ENCODE data around the gene SMIM36.
"Not testable (repeated sequence)": the region's sequence is repeated elsewhere in the genome, so short reads cannot be mapped to it uniquely, and the experiment has no call there.

Gene SMIM36

DNA sequence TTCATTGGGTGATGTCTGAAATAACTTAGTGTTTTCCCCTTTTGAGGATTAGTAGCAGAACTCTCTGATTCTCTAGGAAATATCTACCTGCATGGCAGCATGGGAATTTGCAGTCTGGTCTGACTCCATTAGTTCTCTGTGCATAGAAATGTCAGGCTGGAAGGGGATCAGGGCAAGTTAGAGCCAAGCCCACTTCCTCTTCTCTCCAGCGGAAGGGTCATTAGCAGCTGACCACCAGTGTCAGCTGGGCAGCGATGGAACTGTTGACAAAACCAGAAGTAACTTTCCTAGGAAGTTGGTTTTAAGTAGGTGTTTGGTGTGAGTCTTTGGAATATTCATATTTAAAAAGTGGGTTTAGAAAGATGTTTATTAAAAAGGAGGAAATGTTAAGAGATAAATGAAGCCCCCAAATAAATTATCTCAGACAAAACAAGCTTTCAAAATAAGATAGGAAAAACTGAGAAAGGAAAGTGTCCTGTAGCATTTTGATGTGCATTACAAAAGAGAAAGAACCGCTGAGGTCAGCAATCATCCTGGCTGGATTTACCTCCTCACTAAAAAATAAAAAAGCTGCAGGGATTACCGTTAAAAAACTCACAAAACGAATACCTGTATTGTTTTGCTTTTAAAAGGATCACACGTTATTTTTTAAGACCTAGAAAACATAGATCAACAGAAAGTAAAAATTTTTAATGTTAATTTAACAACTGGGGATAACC is 57.3 kb downstream of the SMIM36 start:
- no CpG with 5 or more reads among the region's 6 CpGs for WGBS, 2 experiments (ENCODE audit: insufficient coverage in 2 of 2)
- Histone ChIP-seq H3K4me3 (ENCODE audit: extremely low read depth, insufficient read depth, low read length, poor library complexity, severe bottlenecking) (no peak overlapping the region), H3K27ac (ENCODE audit: low read depth, low read length, severe bottlenecking) (no peak overlapping the region), H3K4me1 (ENCODE audit: control insufficient read depth, insufficient read depth, low read length, poor library complexity, severe bottlenecking) (peaks cover 23% of the 10 kb centered on the region), H3K36me3 (ENCODE audit: control insufficient read depth, insufficient read depth, low read length) (no peaks in the 10 kb centered on the region), H3K9me3 (ENCODE audit: control insufficient read depth, low read length) (no peaks in the 10 kb centered on the region)

DNA sequence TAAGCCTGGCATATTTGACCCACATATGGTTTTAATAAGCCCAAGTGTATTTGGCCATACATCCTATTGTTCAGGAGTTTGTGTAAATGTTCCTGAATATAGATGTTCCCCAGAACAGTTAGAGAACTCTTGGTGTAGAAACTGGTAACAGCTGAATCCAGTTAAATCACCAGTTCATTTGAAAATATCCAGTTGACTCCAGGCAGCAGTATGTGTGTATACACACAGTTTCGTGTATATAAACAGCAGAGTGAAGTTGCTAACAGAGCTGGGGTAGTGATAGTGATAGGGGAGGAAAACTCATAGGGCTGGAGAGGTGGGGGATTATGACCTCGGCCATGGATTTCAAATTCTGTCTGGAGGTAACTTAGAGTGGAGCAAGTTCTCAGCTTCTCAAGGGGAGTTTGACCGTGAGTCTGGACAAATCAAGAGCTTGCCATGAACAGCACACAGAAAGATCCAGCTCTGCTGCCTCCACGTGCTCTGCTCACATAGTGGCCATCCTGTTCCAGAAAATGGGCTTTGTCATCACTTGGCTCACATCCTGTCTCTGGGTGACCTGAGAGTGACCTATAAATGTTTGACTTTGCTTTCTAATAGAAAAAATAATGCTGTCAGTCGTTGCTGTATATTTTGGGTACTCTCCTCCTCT is 59.0 kb downstream of the SMIM36 start:
- H3K4me3 ChIP-seq (ENCODE audit: extremely low read depth, insufficient read depth, low read length, poor library complexity, severe bottlenecking): no peak overlapping the region
- no peaks in the 10 kb centered on the region for H3K36me3 ChIP-seq (ENCODE audit: control insufficient read depth, insufficient read depth, low read length)
- WGBS, 2 experiments (ENCODE audit: insufficient coverage in 2 of 2): 82 to 85% methylated on average over 4 of the region's 5 CpGs
- no peaks in the 10 kb centered on the region for H3K9me3 ChIP-seq (ENCODE audit: control insufficient read depth, low read length)
- H3K27ac ChIP-seq (ENCODE audit: low read depth, low read length, severe bottlenecking): peak overlapping the region; percentile 63
- peaks cover 29% of the 10 kb centered on the region for H3K4me1 ChIP-seq (ENCODE audit: control insufficient read depth, insufficient read depth, low read length, poor library complexity, severe bottlenecking)

DNA sequence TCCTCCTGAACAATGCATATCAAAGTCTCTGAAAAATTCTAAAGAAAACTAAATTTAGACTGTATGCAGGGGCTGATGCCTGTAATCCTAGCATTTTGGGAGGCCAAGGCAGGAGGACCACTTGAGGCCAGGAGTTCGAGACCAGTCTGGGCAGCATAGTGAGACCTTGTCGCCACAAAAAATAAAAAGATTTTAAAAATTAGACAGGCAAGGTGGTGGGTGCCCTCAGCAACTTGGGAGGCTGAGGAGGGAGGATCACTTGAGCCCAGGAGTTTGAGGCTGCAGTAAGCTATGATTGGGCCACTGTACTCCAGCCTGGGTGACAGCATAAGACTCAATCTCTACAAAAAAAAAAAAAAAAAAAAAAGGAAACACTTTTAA is 59.5 kb downstream of the SMIM36 start:
- no peaks in the 10 kb centered on the region for H3K9me3 ChIP-seq (ENCODE audit: control insufficient read depth, low read length)
- H3K36me3 ChIP-seq (ENCODE audit: control insufficient read depth, insufficient read depth, low read length): no peaks in the 10 kb centered on the region
- peaks cover 31% of the 10 kb centered on the region for H3K4me1 ChIP-seq (ENCODE audit: control insufficient read depth, insufficient read depth, low read length, poor library complexity, severe bottlenecking)
- H3K4me3 ChIP-seq (ENCODE audit: extremely low read depth, insufficient read depth, low read length, poor library complexity, severe bottlenecking): no peak overlapping the region
- WGBS, 2 experiments (ENCODE audit: insufficient coverage in 2 of 2): 89 to 90% methylated on average over 2 of the region's 2 CpGs
- H3K27ac ChIP-seq (ENCODE audit: low read depth, low read length, severe bottlenecking): peak overlapping the region; percentile 72

DNA sequence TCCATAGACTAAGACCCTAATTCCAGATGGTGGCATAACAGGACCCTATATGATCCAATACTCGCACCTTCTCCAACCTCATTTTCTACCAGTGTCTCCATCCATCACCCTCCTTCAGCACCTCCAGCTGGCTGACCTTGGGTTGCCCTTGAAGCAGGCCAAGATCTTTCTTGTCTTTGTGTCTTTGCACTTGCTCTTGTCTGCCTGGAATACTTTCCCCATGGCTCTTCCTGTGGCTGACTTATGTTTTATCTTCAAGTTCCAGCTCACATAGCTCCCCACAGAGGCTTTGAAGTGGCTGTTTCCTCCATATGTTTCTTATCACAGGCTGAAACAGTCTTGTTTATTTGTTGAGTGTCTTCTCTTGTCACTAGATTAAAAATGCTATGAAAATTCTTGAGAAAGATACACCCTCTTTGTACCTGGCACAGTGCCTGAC is 60.0 kb downstream of the SMIM36 start:
- Histone ChIP-seq H3K27ac (ENCODE audit: low read depth, low read length, severe bottlenecking) (peak overlapping the region; percentile 72), H3K36me3 (ENCODE audit: control insufficient read depth, insufficient read depth, low read length) (no peaks in the 10 kb centered on the region), H3K4me1 (ENCODE audit: control insufficient read depth, insufficient read depth, low read length, poor library complexity, severe bottlenecking) (peaks cover 34% of the 10 kb centered on the region), H3K9me3 (ENCODE audit: control insufficient read depth, low read length) (no peaks in the 10 kb centered on the region), H3K4me3 (ENCODE audit: extremely low read depth, insufficient read depth, low read length, poor library complexity, severe bottlenecking) (no peak overlapping the region)
- WGBS, 2 experiments (ENCODE audit: insufficient coverage in 2 of 2): 88 to 94% methylated on average over 1 of the region's 1 CpG

DNA sequence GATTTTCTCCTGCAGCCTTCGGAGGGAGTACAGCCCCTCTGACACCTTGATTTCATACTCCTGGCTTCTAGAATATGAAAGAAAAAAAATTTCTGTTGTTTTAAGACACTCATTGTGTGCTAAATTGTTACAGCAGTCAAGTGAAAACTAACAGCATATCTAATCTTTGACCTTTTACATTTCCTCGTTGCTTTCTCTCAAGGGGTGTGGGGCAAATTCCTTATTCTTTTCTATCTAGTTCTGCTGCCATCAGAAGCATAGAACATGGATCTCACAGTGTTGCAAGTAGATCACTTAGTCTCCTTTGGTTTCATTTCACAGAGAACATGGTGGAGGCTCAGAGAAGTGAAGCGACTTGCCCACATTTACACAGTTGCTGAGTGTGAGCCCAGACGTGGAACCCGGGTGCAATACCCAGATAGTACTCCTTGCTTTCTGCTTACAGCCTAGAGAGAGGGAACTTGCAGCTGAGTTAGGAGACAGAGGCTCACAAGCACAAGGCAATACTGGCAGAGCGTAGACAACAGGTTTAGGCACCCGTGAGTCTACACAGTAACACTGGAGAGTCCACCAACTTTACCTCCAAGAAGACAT is 60.9 kb downstream of the SMIM36 start:
- Histone ChIP-seq H3K4me3 (ENCODE audit: extremely low read depth, insufficient read depth, low read length, poor library complexity, severe bottlenecking) (no peak overlapping the region), H3K4me1 (ENCODE audit: control insufficient read depth, insufficient read depth, low read length, poor library complexity, severe bottlenecking) (peaks cover 39% of the 10 kb centered on the region), H3K27ac (ENCODE audit: low read depth, low read length, severe bottlenecking) (no peak overlapping the region), H3K9me3 (ENCODE audit: control insufficient read depth, low read length) (no peaks in the 10 kb centered on the region), H3K36me3 (ENCODE audit: control insufficient read depth, insufficient read depth, low read length) (no peaks in the 10 kb centered on the region)
- 90 to 94% methylated on average over 4 to 6 of the region's 7 CpGs for WGBS, 2 experiments (ENCODE audit: insufficient coverage in 2 of 2)

DNA sequence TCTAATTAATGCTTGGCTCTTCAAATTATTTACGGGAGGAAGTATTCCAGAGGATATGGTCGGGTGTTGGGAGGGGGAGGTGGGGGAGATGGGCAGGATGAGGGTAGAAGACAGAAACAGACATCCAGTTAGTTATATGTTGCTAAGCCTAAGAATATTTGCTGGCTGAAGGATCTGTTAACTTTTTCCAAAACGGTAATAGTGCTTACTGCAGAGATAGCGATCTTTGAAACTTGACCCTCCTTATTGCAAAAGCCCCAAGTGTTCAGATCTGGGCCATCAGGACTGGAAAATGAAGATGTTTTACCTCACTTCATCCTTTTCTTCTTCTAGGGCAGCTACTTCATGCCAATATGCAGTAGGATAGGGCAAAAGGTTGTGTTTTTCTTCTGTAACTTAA is 62.6 kb downstream of the SMIM36 start:
- H3K36me3 ChIP-seq (ENCODE audit: control insufficient read depth, insufficient read depth, low read length): no peaks in the 10 kb centered on the region
- no peaks in the 10 kb centered on the region for H3K9me3 ChIP-seq (ENCODE audit: control insufficient read depth, low read length)
- WGBS, 2 experiments (ENCODE audit: insufficient coverage in 2 of 2): 68 to 100% methylated on average over 1 to 4 of the region's 4 CpGs
- H3K4me1 ChIP-seq (ENCODE audit: control insufficient read depth, insufficient read depth, low read length, poor library complexity, severe bottlenecking): peaks cover 51% of the 10 kb centered on the region
- peak overlapping the region; percentile 53 for H3K27ac ChIP-seq (ENCODE audit: low read depth, low read length, severe bottlenecking)
- H3K4me3 ChIP-seq (ENCODE audit: extremely low read depth, insufficient read depth, low read length, poor library complexity, severe bottlenecking): no peak overlapping the region

DNA sequence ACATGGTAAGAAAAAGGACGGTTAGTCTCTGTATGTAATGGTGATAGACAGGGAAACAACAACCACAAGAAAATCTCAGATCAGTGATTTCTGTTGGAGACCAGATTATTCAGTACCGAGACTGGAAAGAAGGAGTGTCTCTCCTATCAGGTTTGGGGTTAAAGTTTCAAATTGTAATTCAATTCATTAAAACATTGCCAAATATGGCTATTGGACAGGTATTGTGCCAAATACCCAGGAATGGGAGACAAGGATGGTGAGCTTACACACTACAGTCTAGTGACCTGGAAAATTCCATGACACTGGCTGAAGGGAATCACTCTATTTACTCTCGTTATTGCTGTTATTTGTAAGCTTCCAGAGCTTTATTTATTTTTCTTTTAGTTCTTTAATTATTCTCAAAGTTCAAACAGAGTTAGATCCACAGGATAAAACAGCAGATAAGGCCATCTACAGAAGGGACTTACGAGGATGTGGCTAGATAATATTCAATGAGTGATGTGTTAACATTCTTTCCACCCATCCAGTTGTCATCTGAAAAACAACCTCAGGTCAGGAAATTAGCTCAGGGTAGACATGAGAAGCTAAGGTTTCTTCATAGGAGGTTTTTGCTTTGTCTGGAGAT is 64.6 kb downstream of the SMIM36 start:
- peak overlapping the region; percentile 2 for H3K27ac ChIP-seq (ENCODE audit: low read depth, low read length, severe bottlenecking)
- H3K36me3 ChIP-seq (ENCODE audit: control insufficient read depth, insufficient read depth, low read length): no peaks in the 10 kb centered on the region
- H3K4me1 ChIP-seq (ENCODE audit: control insufficient read depth, insufficient read depth, low read length, poor library complexity, severe bottlenecking): peaks cover 46% of the 10 kb centered on the region
- 100% methylated on average over 1 of the region's 4 CpGs; no CpG with 5 or more reads in 1 of the 2 experiments for WGBS, 2 experiments (ENCODE audit: insufficient coverage in 2 of 2)
- no peak overlapping the region for H3K4me3 ChIP-seq (ENCODE audit: extremely low read depth, insufficient read depth, low read length, poor library complexity, severe bottlenecking)
- no peaks in the 10 kb centered on the region for H3K9me3 ChIP-seq (ENCODE audit: control insufficient read depth, low read length)

DNA sequence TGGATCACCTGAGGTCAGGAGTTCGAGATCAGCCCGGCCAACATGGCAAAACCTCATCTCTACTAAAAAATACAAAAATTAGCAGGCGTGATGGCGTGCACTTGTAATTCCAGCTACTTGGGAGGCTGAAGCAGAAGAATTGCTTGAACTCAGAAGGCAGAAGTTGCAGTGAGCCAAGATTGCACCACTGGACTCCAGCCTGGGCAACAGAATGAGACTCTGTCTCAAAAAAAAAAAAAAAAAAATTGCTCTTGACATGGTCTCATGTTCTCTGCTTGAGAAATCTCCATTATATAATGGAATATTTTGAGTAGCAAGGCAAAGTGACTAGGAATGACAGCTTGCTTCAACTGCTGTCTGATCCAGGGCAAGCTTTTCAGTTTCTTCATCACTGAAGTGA is 65.2 kb downstream of the SMIM36 start:
- peaks cover 45% of the 10 kb centered on the region for H3K4me1 ChIP-seq (ENCODE audit: control insufficient read depth, insufficient read depth, low read length, poor library complexity, severe bottlenecking)
- not testable (repeated sequence) for H3K36me3 ChIP-seq (ENCODE audit: control insufficient read depth, insufficient read depth, low read length); H3K4me3 ChIP-seq (ENCODE audit: extremely low read depth, insufficient read depth, low read length, poor library complexity, severe bottlenecking); H3K9me3 ChIP-seq (ENCODE audit: control insufficient read depth, low read length); H3K27ac ChIP-seq (ENCODE audit: low read depth, low read length, severe bottlenecking)
- WGBS, 2 experiments (ENCODE audit: insufficient coverage in 2 of 2): 89 to 94% methylated on average over 2 to 4 of the region's 4 CpGs

DNA sequence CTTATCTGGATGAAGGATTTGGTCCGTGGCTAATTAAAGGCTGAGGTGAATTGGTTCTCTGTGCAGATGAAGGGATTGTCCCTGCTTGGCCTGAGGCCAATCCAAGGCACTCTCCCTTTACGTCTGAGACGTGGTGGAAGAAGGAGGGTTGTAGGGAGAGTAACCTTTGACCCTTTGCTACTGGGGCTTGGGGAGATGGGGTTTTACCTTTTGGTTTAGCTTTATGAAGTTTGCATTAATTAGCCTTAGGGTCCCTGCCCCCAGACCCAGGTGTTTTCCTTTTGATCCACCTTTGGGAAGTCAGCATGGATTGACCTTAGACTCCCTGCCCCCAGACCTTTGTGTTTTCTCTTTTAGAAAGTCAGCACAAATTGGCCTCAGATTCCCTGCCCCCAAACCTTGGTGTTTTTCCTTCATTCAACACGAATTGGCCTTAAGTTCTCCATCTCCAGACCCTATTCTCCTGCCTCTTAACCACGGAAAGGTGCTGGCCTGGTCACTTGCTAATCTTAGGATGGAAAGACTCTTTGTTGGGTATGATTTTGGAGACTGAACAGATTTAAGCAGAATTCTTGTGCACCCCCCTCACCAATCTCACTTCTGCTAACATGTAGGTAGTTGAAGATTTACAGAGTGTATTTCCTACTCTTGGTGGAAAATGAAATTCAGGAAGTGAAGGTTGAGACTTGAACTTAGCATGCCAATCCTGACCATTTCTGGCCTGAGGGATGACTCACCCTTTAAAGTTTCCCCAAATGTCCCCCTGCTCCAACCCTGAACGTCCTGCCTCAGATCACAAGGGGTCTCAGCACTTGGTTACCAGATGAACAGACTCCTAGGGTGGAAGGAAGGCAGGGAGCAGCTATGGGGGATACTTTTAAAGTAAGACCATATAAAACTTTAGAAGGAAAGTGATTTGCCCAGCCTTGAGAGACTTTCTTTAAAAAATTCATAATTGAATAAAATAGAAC is 66.5 kb downstream of the SMIM36 start:
- no peaks in the 10 kb centered on the region for H3K36me3 ChIP-seq (ENCODE audit: control insufficient read depth, insufficient read depth, low read length)
- WGBS, 2 experiments (ENCODE audit: insufficient coverage in 2 of 2): 69 to 100% methylated on average over 1 to 3 of the region's 6 CpGs
- no peaks in the 10 kb centered on the region for H3K9me3 ChIP-seq (ENCODE audit: control insufficient read depth, low read length)
- peaks cover 46% of the 10 kb centered on the region for H3K4me1 ChIP-seq (ENCODE audit: control insufficient read depth, insufficient read depth, low read length, poor library complexity, severe bottlenecking)
- H3K27ac ChIP-seq (ENCODE audit: low read depth, low read length, severe bottlenecking): no peak overlapping the region
- H3K4me3 ChIP-seq (ENCODE audit: extremely low read depth, insufficient read depth, low read length, poor library complexity, severe bottlenecking): no peak overlapping the region

DNA sequence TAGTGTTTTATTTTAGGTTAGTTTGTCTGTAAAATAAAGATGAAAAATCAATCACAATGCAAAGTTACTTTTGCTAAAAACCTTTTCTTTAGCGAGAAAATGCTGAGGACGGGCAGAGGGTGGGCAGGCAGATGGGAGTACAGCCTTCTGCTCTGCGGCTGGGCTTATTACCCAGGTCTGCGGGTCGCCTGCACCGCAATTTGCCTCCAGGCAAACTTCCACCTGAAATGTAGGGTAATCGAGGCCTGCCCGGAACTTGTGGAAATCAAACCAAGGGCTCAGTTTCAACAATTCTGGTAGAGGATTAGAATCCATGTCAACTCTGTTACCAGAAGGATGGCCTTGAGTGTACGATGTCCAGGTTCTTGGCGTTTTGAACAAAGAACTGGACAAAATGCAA is 67.3 kb downstream of the SMIM36 start:
- no peaks in the 10 kb centered on the region for H3K9me3 ChIP-seq (ENCODE audit: control insufficient read depth, low read length)
- H3K36me3 ChIP-seq (ENCODE audit: control insufficient read depth, insufficient read depth, low read length): no peaks in the 10 kb centered on the region
- H3K4me1 ChIP-seq (ENCODE audit: control insufficient read depth, insufficient read depth, low read length, poor library complexity, severe bottlenecking): peaks cover 52% of the 10 kb centered on the region
- no peak overlapping the region for H3K27ac ChIP-seq (ENCODE audit: low read depth, low read length, severe bottlenecking)
- H3K4me3 ChIP-seq (ENCODE audit: extremely low read depth, insufficient read depth, low read length, poor library complexity, severe bottlenecking): no peak overlapping the region
- 93 to 96% methylated on average over 7 to 9 of the region's 10 CpGs for WGBS, 2 experiments (ENCODE audit: insufficient coverage in 2 of 2)
